ENCODE measurements around the gene ABHD12B. TPM values are rescaled to one million over a fixed set of nuclear protein-coding genes. Genes with fewer than 3 reads are reported as not detected.

ABHD12B gene
- polyA plus RNA-seq, 3 donors = 0.45 to 0.54 TPM; not detected in 1

DNA sequence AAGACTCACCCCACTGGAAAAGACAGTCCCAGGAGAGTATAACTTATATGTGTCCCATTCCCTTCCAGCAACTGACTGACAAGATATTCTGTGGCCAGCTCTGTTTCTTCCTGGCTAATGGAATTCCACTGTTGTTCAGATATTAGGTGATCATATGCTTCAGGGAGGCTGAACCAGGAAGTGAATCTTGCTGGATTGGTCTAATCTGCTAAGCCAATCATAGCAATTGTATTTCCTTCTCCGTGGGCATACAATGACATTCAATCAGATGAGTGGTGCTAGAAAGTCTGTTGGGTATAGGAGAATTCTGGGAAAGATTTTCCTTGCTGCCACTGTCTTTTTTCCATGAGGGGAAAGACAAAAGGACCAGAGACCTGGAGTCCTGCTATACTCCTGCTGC is 60.3 kb downstream of the ABHD12B start:
- peak in 1 of 3 donors; percentile 20 for DNase-seq
- Histone ChIP-seq H3K4me1 (ENCODE audit: control insufficient read depth in 1 of 2, insufficient read depth in 2 of 2, low read length in 2 of 2) (peaks cover 69% of the 10 kb centered on the region in 2 donors), H3K27ac (ENCODE audit: low read depth in 1 of 2, low read length in 2 of 2) (peak overlapping the region in 1 of 2 donors; percentile 75), H3K9me3 (replicated peaks in 1 of 2; ENCODE audit: control insufficient read depth in 1 of 2, insufficient read depth in 1 of 2, low read length in 2 of 2) (no peaks in the 10 kb centered on the region), H3K9ac (ENCODE audit: insufficient read depth, low read length, poor library complexity, severe bottlenecking) (no peak overlapping the region), H2AFZ (ENCODE audit: insufficient read depth, low read depth, low read length, poor library complexity, severe bottlenecking) (peak overlapping the region; percentile 4), H4K20me1 (ENCODE audit: insufficient read depth, low read length) (no peaks in the 10 kb centered on the region), H3K79me2 (ENCODE audit: insufficient read depth, low read length) (peaks cover 60% of the 10 kb centered on the region), H3K27me3 (ENCODE audit: control insufficient read depth in 2 of 2, insufficient read depth in 2 of 2, low read length in 2 of 2) (no peaks in the 10 kb centered on the region), H3K36me3 (replicated peaks in 1 of 2; ENCODE audit: control insufficient read depth in 1 of 2, insufficient read depth in 2 of 2, low read length in 2 of 2) (peaks cover 44 to 59% of the 10 kb centered on the region in 2 donors), H3K4me3 (replicated peaks in 1 of 3; ENCODE audit: low read depth in 2 of 3, low read length in 3 of 3) (no peak overlapping the region), H3K4me2 (replicated peaks; ENCODE audit: extremely low read depth, low read length, poor library complexity, severe bottlenecking) (no peak overlapping the region)
- TF ChIP-seq, protein P1, sequence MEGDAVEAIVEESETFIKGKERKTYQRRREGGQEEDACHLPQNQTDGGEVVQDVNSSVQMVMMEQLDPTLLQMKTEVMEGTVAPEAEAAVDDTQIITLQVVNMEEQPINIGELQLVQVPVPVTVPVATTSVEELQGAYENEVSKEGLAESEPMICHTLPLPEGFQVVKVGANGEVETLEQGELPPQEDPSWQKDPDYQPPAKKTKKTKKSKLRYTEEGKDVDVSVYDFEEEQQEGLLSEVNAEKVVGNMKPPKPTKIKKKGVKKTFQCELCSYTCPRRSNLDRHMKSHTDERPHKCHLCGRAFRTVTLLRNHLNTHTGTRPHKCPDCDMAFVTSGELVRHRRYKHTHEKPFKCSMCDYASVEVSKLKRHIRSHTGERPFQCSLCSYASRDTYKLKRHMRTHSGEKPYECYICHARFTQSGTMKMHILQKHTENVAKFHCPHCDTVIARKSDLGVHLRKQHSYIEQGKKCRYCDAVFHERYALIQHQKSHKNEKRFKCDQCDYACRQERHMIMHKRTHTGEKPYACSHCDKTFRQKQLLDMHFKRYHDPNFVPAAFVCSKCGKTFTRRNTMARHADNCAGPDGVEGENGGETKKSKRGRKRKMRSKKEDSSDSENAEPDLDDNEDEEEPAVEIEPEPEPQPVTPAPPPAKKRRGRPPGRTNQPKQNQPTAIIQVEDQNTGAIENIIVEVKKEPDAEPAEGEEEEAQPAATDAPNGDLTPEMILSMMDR (IDR thresholded peaks at IDR 0.05) = no peak
- H3K4me1 Mint-ChIP-seq = peaks cover 69% of the 10 kb centered on the region
- no peak overlapping the region for H3K4me3 Mint-ChIP-seq
- WGBS (ENCODE audit: insufficient coverage) = no CpG with 5 or more reads among the region's 1 CpG
- no peaks in the 10 kb centered on the region for H3K9me3 Mint-ChIP-seq
- peaks cover 45 to 71% of the 10 kb centered on the region in 2 donors for H3K36me3 Mint-ChIP-seq
- intact Hi-C loops (cut with micrococcal nuclease) = no loop called here
- H3K27me3 Mint-ChIP-seq (ENCODE audit: low read depth in 3 of 3) = no peaks in the 10 kb centered on the region
- H3K27ac Mint-ChIP-seq = peak overlapping the region; percentile 70 to 93 (median 82)

DNA sequence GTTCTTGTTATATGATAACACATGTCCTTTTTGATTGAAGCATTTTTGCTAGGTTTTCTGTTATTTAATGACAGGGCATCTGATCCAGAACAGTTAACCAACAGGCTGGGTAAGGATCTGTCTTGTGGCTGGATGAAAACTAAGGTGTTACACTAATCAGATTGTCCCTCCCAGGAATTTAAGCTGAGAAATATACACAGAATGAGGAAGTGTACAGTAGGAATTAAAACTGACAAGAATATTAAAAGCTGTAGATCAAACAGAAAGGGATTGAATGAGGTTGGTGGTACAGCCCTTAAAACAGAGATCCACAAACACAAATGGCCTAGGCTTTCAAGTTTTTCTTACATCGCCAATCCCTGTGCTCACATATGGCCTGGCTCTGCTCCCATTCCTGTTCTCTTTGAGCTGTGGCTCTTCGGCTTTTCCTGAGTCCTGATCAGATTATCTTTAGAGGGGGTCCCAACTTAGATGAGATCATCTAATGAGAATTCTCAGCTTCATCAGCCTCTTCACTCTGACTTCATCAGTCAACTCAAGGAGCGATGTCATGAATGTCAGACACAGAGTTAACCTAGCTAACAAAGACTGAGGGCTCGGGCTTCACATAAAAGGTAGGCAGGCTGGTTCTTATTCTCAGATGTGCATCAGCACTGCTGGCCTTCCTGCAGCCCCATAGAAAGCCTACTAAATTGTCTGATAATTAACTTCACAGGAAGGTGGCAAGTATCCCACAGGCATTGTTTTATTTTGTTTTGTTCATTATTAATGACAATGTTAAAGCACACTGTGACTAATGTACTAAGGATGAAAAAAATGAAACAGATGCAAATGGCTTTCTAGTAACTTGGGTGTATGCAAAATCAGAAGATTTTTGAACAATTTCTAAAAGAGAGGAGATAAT is 61.0 kb downstream of the ABHD12B start:
- H3K4me1 ChIP-seq (ENCODE audit: control insufficient read depth in 1 of 2, insufficient read depth in 2 of 2, low read length in 2 of 2) = peaks cover 66% of the 10 kb centered on the region in 2 donors
- peak overlapping the region; percentile 4 for H2AFZ ChIP-seq (ENCODE audit: insufficient read depth, low read depth, low read length, poor library complexity, severe bottlenecking)
- no peak overlapping the region for H3K9ac ChIP-seq (ENCODE audit: insufficient read depth, low read length, poor library complexity, severe bottlenecking)
- no peak overlapping the region for H3K4me3 Mint-ChIP-seq
- H3K4me2 ChIP-seq (replicated peaks; ENCODE audit: extremely low read depth, low read length, poor library complexity, severe bottlenecking) = no peak overlapping the region
- no peaks in the 10 kb centered on the region for H3K9me3 Mint-ChIP-seq
- H3K27ac Mint-ChIP-seq = peak overlapping the region; percentile 76 to 93 (median 85)
- H4K20me1 ChIP-seq (ENCODE audit: insufficient read depth, low read length) = no peaks in the 10 kb centered on the region
- intact Hi-C loops (cut with micrococcal nuclease) = no loop called here
- TF ChIP-seq, protein P1 (IDR thresholded peaks at IDR 0.05) = no peak
- no peaks in the 10 kb centered on the region for H3K9me3 ChIP-seq (replicated peaks in 1 of 2; ENCODE audit: control insufficient read depth in 1 of 2, insufficient read depth in 1 of 2, low read length in 2 of 2)
- 100% methylated on average over 2 of the region's 4 CpGs for WGBS (ENCODE audit: insufficient coverage)
- H3K36me3 ChIP-seq (replicated peaks in 1 of 2; ENCODE audit: control insufficient read depth in 1 of 2, insufficient read depth in 2 of 2, low read length in 2 of 2) = peaks cover 44 to 59% of the 10 kb centered on the region in 2 donors
- peaks cover 45 to 69% of the 10 kb centered on the region in 2 donors for H3K36me3 Mint-ChIP-seq
- H3K79me2 ChIP-seq (ENCODE audit: insufficient read depth, low read length) = peaks cover 61% of the 10 kb centered on the region
- peaks cover 67% of the 10 kb centered on the region for H3K4me1 Mint-ChIP-seq
- DNase-seq = no peak
- H3K27me3 ChIP-seq (ENCODE audit: control insufficient read depth in 2 of 2, insufficient read depth in 2 of 2, low read length in 2 of 2) = no peaks in the 10 kb centered on the region
- peak overlapping the region; percentile 39 to 75 for H3K27ac ChIP-seq (ENCODE audit: low read depth in 1 of 2, low read length in 2 of 2)
- no peaks in the 10 kb centered on the region for H3K27me3 Mint-ChIP-seq (ENCODE audit: low read depth in 3 of 3)
- H3K4me3 ChIP-seq (replicated peaks in 1 of 3; ENCODE audit: low read depth in 2 of 3, low read length in 3 of 3) = no peak overlapping the region

Data from CD14-positive monocyte (primary cell).